Measurements from ENCODE around the gene TMOD3.

The TMOD3 gene

DNA sequence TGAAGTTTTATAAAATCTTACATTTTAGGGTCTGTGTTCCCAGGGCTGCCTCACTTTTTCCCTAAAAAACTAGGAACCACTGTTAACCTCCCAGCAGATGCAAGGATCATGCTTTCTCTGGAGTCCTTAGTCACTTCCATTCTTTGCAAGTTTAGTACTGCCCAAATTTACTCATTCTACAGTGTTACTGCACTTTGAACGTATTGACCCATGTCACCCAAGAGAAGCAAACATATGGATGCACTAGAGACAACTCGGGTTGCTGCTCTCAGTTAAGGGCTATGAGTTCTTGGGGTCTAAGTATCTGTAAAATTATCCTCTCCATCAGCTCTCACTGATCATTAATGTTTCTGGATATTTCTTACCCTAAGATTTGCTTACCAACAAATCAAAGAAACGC lies 83.1 kb downstream of the TMOD3 start:
- no peak for DNase-seq

DNA sequence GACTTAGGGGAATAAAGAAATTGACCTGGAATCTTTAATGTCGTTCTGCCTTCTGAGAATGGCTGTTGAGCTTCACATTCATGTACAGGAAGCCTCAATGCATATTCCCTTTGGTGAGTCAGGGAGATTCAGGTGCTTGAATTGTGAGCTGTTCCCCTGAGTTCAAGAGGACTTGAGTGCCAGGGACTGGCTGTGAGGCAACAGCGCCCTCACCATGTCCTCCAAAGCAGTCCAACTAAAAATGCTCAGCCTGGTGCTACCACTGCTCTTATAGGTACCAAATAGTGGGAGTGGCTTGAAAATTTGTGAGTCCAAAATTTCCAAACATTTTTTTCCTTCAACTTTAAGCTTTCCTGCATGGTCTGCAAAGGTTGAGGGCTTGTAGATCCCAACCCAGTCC lies 88.0 kb downstream of the TMOD3 start:
- DNase-seq = no peak

DNA sequence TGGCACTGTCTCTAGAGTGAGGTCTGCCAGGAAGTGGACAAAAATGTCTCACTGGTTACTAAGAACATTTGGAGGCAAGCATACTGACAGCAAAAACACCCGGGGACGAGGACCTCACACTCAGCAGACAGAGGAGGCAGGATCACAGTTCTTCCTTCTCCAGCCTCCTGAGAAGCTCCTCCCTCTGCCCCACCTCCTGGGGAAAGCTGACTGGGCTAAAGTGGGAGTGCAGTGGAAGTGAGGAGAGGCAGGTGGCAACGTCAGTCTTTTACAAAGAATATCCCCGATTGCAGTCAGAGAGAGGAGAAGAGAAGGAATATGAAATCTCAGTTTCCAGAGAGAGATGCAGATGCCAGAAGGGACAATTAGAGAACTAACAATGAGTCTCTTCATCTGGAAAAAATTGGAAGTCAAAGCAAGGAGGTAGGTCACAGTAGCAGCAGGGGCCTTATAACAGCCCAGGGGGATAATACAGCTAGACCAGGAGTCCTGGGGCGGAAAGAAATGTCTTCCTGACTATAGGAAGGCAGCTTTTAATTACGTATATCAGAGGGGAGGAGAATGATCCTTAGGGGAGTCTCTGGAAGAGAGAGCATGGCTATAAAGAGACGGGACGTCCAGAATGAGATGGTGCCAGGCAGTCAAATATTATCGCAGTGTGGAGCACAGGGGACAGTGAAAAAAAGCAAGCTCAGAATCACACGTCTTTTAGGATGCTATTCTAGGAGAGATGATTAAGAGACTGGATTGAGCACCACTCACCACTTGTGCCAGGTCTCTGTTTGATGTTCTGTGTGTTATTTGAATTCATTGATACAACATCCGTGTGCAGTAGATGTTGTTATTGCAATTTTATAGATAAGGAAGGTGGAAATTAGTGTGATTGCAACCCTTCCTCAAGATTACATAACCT lies 95.0 kb downstream of the TMOD3 start:
- no peak for DNase-seq

DNA sequence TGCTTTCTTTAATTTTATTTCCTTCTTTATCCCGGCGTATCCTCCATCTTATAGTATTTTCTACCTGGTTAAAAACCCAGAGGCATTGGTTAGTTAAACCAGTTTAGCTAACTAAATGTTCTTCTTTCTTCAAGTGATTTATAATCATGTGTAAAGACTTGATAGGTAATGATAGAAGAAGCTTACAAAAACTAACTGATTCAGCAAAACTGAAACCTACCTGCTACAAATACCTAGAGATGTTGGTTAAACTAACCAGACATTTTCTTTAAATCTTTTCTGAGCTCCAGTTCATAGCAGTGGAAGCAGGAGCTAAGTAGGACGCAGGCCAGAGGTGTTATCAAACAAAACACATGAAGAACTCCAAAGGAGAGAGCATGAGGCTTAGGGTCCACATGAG lies 97.4 kb downstream of the TMOD3 start:
- no peak for DNase-seq

DNA sequence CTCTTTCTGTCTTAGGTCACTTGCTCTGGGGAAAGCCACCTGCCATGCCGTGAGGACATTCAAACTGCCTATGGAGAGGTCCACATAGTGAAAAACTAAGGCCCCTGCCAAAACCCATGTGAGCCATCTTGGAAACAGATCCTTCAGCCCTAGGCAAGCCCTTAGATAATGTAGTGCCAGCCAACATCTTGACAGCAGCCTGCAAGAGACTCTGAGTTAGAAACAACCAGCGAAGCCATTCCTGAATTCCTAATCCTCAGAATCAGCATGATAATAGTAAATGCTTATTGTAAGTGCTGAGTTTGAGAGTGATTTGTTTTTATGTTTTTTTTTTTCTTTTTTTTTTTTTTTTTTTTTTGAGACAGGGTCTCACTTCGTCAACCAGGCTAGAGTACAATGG lies 101.6 kb downstream of the TMOD3 start:
- DNase-seq = no peak

DNA sequence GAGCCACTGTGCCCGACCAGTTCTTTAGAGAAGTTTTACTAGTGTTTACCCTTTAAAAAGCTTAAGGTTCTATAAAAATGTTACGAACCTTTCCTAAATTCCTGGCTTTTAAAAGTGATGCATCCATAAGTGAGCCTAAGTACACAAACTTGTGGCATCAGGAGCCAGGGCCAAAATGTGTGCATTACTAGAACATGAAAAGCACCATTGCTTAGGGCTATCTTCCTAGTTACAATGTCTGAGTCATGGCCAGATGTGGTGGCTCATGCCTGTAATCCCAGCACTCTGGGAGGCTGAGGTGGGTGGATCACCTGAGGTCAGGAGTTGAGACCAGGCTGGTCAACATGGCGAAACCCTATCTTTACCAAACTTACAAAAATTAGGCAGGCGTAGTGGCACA lies 102.2 kb downstream of the TMOD3 start:
- DNase-seq = no peak

DNA sequence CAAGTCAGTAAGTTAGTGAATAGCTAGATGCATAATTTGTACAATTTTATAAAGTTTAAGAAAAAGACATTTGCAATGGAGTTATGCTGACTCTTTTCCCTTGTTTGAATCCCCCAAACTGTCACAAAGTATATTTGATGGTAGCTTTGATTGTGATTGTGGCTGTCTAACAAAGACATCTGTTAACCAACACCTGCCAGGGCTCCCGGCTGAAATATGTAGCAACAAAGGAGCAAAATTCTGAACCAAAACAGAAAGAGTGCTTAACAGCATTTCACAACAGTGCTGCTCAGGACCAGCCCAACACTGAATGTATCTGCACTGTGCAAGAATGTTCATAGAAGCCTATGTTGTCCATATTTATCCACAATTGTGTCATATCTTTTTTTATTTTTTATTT lies 102.7 kb downstream of the TMOD3 start:
- DNase-seq = no peak

DNA sequence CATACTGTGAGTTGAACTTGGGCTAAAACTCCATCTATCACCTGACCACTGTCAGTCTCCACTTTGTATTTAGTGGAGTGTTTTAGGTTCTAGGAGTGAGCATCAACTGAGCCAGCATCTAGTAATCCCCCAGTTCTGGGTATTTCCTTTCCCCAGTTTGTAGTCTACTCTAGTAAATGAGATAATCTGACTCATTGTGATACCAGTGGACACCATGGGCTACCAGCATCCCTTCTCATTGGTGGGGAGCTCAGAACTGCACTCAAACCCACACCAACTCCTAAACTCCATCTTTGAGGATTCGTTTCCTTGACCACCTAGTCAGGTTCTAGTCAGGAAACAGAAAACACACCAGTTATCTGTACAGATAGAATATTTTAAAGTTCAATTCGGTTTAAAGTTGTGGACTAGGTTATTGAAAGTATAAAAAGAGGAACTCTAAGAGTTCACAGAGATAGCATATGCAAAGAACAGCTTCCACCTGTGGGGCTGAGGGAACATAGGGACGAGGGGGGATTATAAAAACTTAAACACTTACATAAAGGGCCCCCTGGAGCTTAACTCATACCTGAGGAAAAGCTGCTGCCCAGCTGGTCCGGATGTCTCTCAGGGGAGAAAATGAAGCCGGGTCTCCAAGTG lies 106.1 kb downstream of the TMOD3 start:
- DNase-seq = no peak

DNA sequence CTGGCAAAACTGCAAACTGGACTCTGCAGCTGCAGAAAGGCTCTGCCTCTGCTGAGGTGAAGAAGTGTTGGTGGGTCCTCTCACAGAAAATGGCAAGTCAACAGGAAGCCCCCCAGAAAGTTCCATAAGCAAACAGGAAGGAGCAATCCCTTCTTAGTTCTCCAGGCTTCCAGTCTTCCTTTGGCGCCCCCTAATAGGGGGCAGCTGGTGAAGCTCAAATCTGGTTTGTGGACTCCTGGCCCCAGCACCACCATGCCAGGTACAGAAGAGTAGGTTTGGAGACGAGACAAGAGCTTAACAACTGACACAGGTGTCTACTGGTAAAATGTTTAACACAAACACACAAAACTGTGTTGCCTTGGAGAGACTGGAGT lies 106.6 kb downstream of the TMOD3 start:
- no peak for DNase-seq

DNA sequence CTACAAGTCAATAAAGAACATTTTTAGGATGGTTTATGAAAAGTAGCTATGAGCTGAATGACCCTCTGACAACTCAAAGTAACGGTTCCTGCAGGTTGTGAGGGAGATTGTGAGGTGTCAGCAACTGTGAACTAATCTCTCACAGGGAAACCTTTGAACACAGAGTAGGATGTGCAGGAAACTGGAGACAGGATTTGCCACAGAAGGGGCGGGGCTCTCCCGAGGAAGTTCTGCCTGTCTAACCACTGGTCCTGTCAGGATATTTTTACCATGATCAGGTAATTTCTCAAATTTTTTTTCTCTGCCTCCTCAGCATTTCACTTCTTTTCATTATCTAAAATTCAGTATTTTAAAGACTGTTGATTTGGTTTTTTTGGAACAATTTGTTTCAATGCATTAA lies 108.8 kb downstream of the TMOD3 start:
- DNase-seq = no peak

DNA sequence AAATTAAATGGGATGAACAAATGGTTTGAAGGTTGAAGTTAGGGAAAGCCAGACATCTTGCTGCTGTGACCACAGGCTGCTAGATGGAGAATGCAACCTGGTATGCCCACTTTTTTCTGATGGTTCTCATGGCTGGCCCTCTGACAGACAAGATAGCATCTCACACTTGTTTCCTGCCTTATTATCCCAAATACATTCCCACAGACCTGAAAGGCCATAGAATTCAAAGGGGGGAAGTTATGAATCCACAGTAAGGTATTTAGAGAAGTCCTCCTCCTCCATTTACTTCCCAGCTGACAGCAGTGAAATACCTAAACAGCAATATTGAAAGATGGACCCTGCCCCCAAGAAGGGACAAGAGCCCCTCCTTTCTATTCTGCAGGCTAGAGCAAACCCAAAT lies 109.8 kb downstream of the TMOD3 start:
- DNase-seq = no peak

DNA sequence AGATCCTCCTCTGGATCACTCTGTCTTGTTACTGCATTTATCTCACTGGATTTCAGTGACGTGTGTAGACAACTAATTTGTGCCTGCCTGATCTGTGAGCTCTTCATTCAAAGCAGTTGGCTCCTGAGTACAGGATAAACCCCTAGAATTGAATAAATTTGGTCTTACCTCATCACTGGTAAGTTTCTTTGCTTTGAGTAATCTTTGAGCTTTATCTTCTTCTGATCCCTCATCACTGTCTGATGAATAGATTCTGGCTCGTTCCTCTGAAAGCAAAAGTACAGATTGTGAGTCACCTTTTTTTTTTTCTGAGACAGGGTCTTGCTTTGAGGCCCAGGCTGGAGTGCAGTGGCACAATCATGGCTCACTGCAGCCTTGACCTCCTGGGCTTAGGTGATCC lies 117.7 kb downstream of the TMOD3 start:
- no peak for DNase-seq

DNA sequence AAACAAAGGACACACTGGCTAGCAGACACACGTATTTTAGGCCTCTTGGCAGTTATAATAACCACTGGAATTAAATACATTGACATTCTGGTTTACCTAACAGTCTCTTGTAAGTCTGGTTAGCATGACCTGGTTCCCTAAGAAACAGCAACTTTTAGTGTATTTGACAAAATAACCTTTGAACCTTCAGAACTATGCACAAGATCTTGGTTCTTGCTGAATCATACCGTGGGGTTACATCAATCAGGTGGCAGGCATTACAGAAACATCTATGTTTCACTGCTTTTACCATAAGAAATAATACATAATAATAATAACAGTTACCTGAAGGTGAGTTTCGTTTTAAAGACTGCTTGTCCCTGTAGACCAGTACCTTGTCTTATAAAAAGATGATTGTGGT lies 123.4 kb downstream of the TMOD3 start:
- DNase-seq = no peak

DNA sequence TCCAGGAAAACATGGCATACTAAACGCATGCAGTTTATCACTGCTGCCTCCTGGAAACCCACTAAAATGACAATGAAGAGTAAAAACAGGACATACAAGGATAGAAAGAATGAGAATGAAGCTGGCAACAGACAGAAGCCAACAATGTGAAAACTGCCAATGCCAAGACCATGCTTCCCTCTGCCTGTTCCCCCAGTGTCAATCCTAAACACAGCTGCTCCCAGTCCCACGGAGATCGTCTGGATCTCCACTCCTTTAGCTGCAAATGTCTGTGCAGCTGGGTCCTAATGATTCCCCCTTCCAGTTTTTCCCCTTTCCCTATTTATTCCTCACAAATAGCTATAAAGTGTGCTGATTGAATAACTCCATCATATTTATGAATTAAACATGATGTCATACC lies 126.1 kb downstream of the TMOD3 start:
- DNase-seq = no peak

Data from stimulated activated naive CD4-positive, alpha-beta T cell treated with Interleukin-2 at 50 U/mL for 16 hours (primary cell).